Endothelial cell of umbilical vein (primary cell): ENCODE measurements around the gene CAMK2B. TPM values are rescaled to one million over a fixed set of nuclear protein-coding genes. Genes with fewer than 3 reads are reported as not detected.

Experiments
- BruUV-seq: library from RNA; stranded (reverse); fragments of 400-500 nt; replicated peaks from 2 replicates; lab custom pipeline; 2021; lab: Mats Ljungman, UMichigan
- CTCF ChIA-PET: fragments of 300-600, 350-600 bp; sonication (Branson Sonifier 250); formaldehyde crosslinking; loops from one replicate; lab custom pipeline; 2021; ENCODE audit warnings: antibody characterized with exemption, inconsistent platforms; lab: Charles Lee
- POLR2A ChIA-PET: fragments of 300-600, 350-600 bp; sonication (Branson Sonifier 250); formaldehyde crosslinking; loops from one replicate; lab custom pipeline; 2021; ENCODE audit warnings: antibody characterized with exemption, inconsistent platforms; lab: Charles Lee
- DNase-seq: peaks from one replicate; pipeline ENCODE4 v3.0.0-alpha.2; 2011; ENCODE audit warnings: low read depth, low spot score
- FAIRE-seq: peaks from 2 replicates; lab custom pipeline; 2011; peaks lifted over from hg19 to GRCh38; lab: Jason Lieb, UNC
- H2AFZ ChIP-seq: 2 replicates; pipeline ENCODE4 v1.6.0; 2012; ENCODE audit warnings: low read depth, low read length, control low read depth, inconsistent platforms
- H3K27ac ChIP-seq: 2 replicates; pipeline ENCODE4 v1.5.1; 2011; ENCODE audit warnings: low read depth, mild to moderate bottlenecking, control low read depth, low read length, moderate library complexity; ENCODE audit not compliant: insufficient read depth
- H3K27me3 ChIP-seq, 2 experiments: 2 replicates each; pipeline versions ENCODE4 v1.6.0 to v1.6.1; 2011; ENCODE audit warnings: low read length in 2 of 2, mixed read lengths in 1 of 2; ENCODE audit not compliant: control insufficient read depth in 2 of 2, insufficient read depth in 2 of 2
- H3K36me3 ChIP-seq, 2 experiments: 2 replicates in 1 of 2; 3 replicates in 1 of 2; pipeline ENCODE4 v1.5.1; 2011; ENCODE audit warnings: low read length in 2 of 2, mild to moderate bottlenecking in 1 of 2, moderate library complexity in 1 of 2; ENCODE audit not compliant: control insufficient read depth in 2 of 2, insufficient read depth in 2 of 2; ENCODE audit errors: extremely low read depth in 1 of 2
- H3K4me1 ChIP-seq: 3 replicates; pipeline ENCODE4 v1.5.1; 2011; ENCODE audit warnings: mild to moderate bottlenecking, low read length; ENCODE audit not compliant: control insufficient read depth, insufficient read depth; ENCODE audit errors: extremely low read depth
- H3K4me2 ChIP-seq: 2 replicates; pipeline ENCODE4 v1.6.1; 2011; ENCODE audit warnings: low read length, control low read depth, mixed read lengths; ENCODE audit not compliant: insufficient read depth
- H3K4me3 ChIP-seq, 3 experiments: fragments of 200-600 bp in 1 of 3; sonication (generic), shearing (Covaris generic) in 1 of 3; replicated peaks in 1 of 3; 2 replicates each; pipeline ENCODE4 v1.5.1; 2011 to 2016; ENCODE audit warnings: control low read depth in 3 of 3, low read length in 3 of 3, mild to moderate bottlenecking in 2 of 3, inconsistent platforms in 1 of 3, low read depth in 1 of 3, moderate library complexity in 1 of 3; ENCODE audit not compliant: insufficient read depth in 1 of 3
- H3K79me2 ChIP-seq: 2 replicates; pipeline ENCODE4 v1.6.0; 2012; ENCODE audit warnings: low read length, inconsistent platforms; ENCODE audit not compliant: control insufficient read depth, insufficient read depth
- H3K9ac ChIP-seq: replicated peaks from 2 replicates; pipeline ENCODE3; 2011; ENCODE audit warnings: low read length, control low read depth; ENCODE audit not compliant: insufficient read depth; ENCODE audit errors: extremely low read depth
- H3K9me1 ChIP-seq: replicated peaks from 3 replicates; pipeline ENCODE4 v1.6.0; 2011; ENCODE audit warnings: mild to moderate bottlenecking, low read length; ENCODE audit not compliant: control insufficient read depth, insufficient read depth; ENCODE audit errors: extremely low read depth
- H3K9me3 ChIP-seq: replicated peaks from 2 replicates; pipeline ENCODE4 v1.5.1; 2012; ENCODE audit warnings: low read length, inconsistent platforms; ENCODE audit not compliant: control insufficient read depth, insufficient read depth
- H4K20me1 ChIP-seq: replicated peaks from 2 replicates; pipeline ENCODE3; 2011; ENCODE audit warnings: mild to moderate bottlenecking, low read length; ENCODE audit not compliant: control insufficient read depth, insufficient read depth; ENCODE audit errors: extremely low read depth
- EZH2 ChIP-seq: IDR thresholded peaks from 2 replicates; pipeline ENCODE4 v1.6.1; 2012; ENCODE audit warnings: borderline replicate concordance, low read depth, mild to moderate bottlenecking, moderate library complexity, low read length, inconsistent platforms; ENCODE audit not compliant: severe bottlenecking
- FOS ChIP-seq: IDR thresholded peaks from 2 replicates; pipeline ENCODE4 v1.6.1; 2011; ENCODE audit warnings: mild to moderate bottlenecking, low read length, moderate library complexity, borderline replicate concordance; ENCODE audit not compliant: insufficient read depth
- GATA2 ChIP-seq: IDR thresholded peaks from 2 replicates; pipeline ENCODE4 v1.7.0; 2011; ENCODE audit warnings: low read depth, mild to moderate bottlenecking, moderate library complexity, mixed read lengths, low read length; ENCODE audit not compliant: insufficient read length, insufficient read depth
- JUN ChIP-seq: IDR thresholded peaks from 2 replicates; pipeline ENCODE4 v1.6.1; 2011; ENCODE audit warnings: borderline replicate concordance, low read depth; ENCODE audit not compliant: insufficient read length, insufficient read depth
- MYC ChIP-seq: IDR thresholded peaks from one replicate; pipeline ENCODE4 v1.6.1; 2011; ENCODE audit warnings: mild to moderate bottlenecking, low read depth, low read length
- POLR2A ChIP-seq: IDR thresholded peaks from 2 replicates; pipeline ENCODE4 v1.6.1; 2012; ENCODE audit warnings: low read depth, mild to moderate bottlenecking, control low read depth, low read length
- POLR2AphosphoS5 ChIP-seq: IDR thresholded peaks from 2 replicates; pipeline ENCODE4 v1.6.1; 2012; ENCODE audit warnings: low read depth, mild to moderate bottlenecking, control low read depth, low read length, moderate library complexity; ENCODE audit not compliant: insufficient read depth
- dilution Hi-C: fragments of 300-500 bp; cut with MboI; formaldehyde crosslinking; loops from one replicate; pipeline ENCODE4 v1.15.0; 2019; ENCODE audit warnings: low sequenced_read_pairs; ENCODE audit not compliant: extremely low pct_ligation_motif_present
- intact Hi-C: fragments of 100-400 bp; cut with micrococcal nuclease; formaldehyde crosslinking; loops from one replicate; pipeline ENCODE4 v1.10.0; 2022
- polyA plus RNA-seq, 4 experiments: library from polyadenylated mRNA; depleted of rRNA in 3 of 4; stranded (reverse) in 3 of 4; unstranded in 1 of 4; fragments of >200 nt; gene quantifications; 2 replicates each; pipeline versions ENCODE4 v1.2.1 to v1.2.3, GENCODE V29; 2011 to 2012; ENCODE audit warnings: missing spikeins in 1 of 4
- total RNA-seq: library from RNA; stranded (reverse); gene quantifications from 2 replicates; pipeline ENCODE4 v1.2.3, GENCODE V29; 2021
- TF ChIP-seq, protein P1 (sequence below): IDR thresholded peaks from 2 replicates; pipeline ENCODE4 v1.6.1; 2011; ENCODE audit not compliant: insufficient read depth, insufficient read length
- TF ChIP-seq, protein P2 (sequence below), 2 donors: IDR thresholded peaks; 1 replicate in 1 of 2; 2 replicates in 1 of 2; pipeline ENCODE4 v1.5.1; 2011; ENCODE audit warnings: low read length in 2 of 2, mild to moderate bottlenecking in 2 of 2, moderate library complexity in 2 of 2, control low read depth in 1 of 2, inconsistent platforms in 1 of 2, low read depth in 1 of 2; ENCODE audit not compliant: insufficient read depth in 1 of 2; ENCODE audit errors: extremely low read depth in 1 of 2

CAMK2B gene
- total and polyA plus RNA-seq, 2 donors (not counting 3 experiments of a cell fraction or from before 2014, with no cell fraction given) = 0.57 to 1.6 TPM

DNA sequence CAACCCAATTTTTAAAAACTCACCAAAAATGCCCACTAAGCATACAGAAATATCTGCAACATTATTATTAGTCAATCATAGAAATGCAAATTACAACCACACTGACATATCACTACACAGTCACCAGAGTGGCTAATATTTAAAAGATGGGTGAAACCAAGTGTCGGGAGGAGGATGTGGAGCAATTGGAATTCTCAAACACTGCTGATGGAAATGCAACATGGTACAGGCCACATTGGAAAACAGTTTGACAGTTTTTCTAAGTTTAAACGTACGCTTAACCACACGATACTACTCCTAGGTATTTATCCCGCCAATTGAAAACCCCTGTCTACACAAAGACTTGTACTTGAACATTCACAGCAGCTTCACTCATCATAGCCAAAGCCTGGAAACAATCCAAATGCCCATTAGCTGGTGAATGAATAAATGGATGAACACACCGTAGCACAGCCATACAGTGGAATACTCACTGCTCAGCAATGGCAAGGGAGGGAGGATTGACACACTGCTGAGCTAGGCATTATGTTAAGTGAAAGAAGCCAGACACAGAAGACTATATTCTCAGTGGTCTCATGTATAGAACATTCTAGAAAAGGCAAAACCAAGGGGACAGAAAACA is 152.5 kb downstream of the CAMK2B start:
- Histone ChIP-seq H3K9me3 (no peaks in the 10 kb centered on the region), H3K27me3 (peaks cover 9 to 12% of the 10 kb centered on the region in 2 experiments), H3K9ac (no peak overlapping the region), H3K9me1 (no peaks in the 10 kb centered on the region), H3K27ac (no peak overlapping the region), H3K4me2 (no peak overlapping the region), H2AFZ (no peak overlapping the region), H3K4me3 (no peak overlapping the region), H4K20me1 (no peaks in the 10 kb centered on the region), H3K4me1 (no peaks in the 10 kb centered on the region), H3K36me3 (no peaks in the 10 kb centered on the region), H3K79me2 (no peaks in the 10 kb centered on the region)
- ChIA-PET POLR2A (interaction anchor here (0.6 kb wide), 1 partner anchor 37 kb away, joined by 3 read pairs; no protein-coding TSS in a partner anchor), CTCF (interaction anchor here (1.7 kb wide), 1 partner anchor 26 kb away, joined by 5 read pairs; no protein-coding TSS in a partner anchor)
- intact Hi-C loops (no loop called here), dilution Hi-C loops (no loop called here)
- FAIRE-seq (no peak), DNase-seq (no peak)
- BruUV-seq = no TSS peak
- TF ChIP-seq, protein P1, sequence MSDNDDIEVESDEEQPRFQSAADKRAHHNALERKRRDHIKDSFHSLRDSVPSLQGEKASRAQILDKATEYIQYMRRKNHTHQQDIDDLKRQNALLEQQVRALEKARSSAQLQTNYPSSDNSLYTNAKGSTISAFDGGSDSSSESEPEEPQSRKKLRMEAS = no peak
- TF ChIP-seq POLR2AphosphoS5 (no peak), JUN (no peak), POLR2A (no peak), EZH2 (no peak), GATA2 (no peak), FOS (no peak), MYC (no peak)
- TF ChIP-seq, protein P2, sequence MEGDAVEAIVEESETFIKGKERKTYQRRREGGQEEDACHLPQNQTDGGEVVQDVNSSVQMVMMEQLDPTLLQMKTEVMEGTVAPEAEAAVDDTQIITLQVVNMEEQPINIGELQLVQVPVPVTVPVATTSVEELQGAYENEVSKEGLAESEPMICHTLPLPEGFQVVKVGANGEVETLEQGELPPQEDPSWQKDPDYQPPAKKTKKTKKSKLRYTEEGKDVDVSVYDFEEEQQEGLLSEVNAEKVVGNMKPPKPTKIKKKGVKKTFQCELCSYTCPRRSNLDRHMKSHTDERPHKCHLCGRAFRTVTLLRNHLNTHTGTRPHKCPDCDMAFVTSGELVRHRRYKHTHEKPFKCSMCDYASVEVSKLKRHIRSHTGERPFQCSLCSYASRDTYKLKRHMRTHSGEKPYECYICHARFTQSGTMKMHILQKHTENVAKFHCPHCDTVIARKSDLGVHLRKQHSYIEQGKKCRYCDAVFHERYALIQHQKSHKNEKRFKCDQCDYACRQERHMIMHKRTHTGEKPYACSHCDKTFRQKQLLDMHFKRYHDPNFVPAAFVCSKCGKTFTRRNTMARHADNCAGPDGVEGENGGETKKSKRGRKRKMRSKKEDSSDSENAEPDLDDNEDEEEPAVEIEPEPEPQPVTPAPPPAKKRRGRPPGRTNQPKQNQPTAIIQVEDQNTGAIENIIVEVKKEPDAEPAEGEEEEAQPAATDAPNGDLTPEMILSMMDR (IDR thresholded peaks at IDR 0.05; ENCODE audit: extremely low read depth in 1 of 2, insufficient read depth in 1 of 2, low read depth in 1 of 2, low read length in 2 of 2) = no peak
